Fibroblast of lung (primary cell): ENCODE data around the gene PDE6D. TPM values are rescaled to one million over a fixed set of nuclear protein-coding genes. Genes with fewer than 3 reads are reported as not detected.

Experiments
- DNase-seq, 2 donors: peaks; one replicate each; pipeline versions ENCODE4 v3.0.0 to v3.0.0-alpha.2; 2010; ENCODE audit warnings: low read depth in 2 of 2
- H2AFZ ChIP-seq: 2 replicates; pipeline ENCODE4 v1.5.1; 2012; ENCODE audit warnings: low read length, control low read depth, inconsistent platforms
- H3K27ac ChIP-seq: 2 replicates; pipeline ENCODE4 v1.5.1; 2011; ENCODE audit warnings: low read length, control low read depth; ENCODE audit not compliant: insufficient read depth
- H3K27me3 ChIP-seq: 2 replicates; pipeline ENCODE4 v1.5.1; 2011; ENCODE audit warnings: mild to moderate bottlenecking, low read length; ENCODE audit not compliant: control insufficient read depth, insufficient read depth
- H3K36me3 ChIP-seq: 2 replicates; pipeline ENCODE4 v1.5.1; 2011; ENCODE audit warnings: low read length; ENCODE audit not compliant: control insufficient read depth, insufficient read depth
- H3K4me1 ChIP-seq: 2 replicates; pipeline ENCODE4 v1.5.1; 2011; ENCODE audit warnings: low read length; ENCODE audit not compliant: control insufficient read depth, insufficient read depth; ENCODE audit errors: extremely low read depth
- H3K4me2 ChIP-seq: 2 replicates; pipeline ENCODE4 v1.5.1; 2011; ENCODE audit warnings: low read length, control low read depth; ENCODE audit not compliant: insufficient read depth; ENCODE audit errors: extremely low read depth
- H3K4me3 ChIP-seq, 4 experiments: fragments of 200-600 bp in 1 of 4; sonication (generic) in 1 of 4; replicated peaks in 1 of 4; 2 replicates each; pipeline ENCODE4 v1.5.1; 2011 to 2016; ENCODE audit warnings: low read length in 4 of 4, low read depth in 3 of 4, mild to moderate bottlenecking in 3 of 4, control low read depth in 2 of 4, inconsistent platforms in 1 of 4, mixed read lengths in 1 of 4; ENCODE audit not compliant: insufficient read depth in 1 of 4; ENCODE audit errors: control extremely low read depth in 1 of 4
- H3K79me2 ChIP-seq: 2 replicates; pipeline ENCODE4 v1.5.1; 2012; ENCODE audit warnings: mild to moderate bottlenecking, low read length, inconsistent platforms; ENCODE audit not compliant: control insufficient read depth, insufficient read depth
- H3K9ac ChIP-seq: 2 replicates; pipeline ENCODE4 v1.5.1; 2011; ENCODE audit warnings: mild to moderate bottlenecking, low read length, control low read depth; ENCODE audit not compliant: insufficient read depth
- H3K9me3 ChIP-seq: 2 replicates; pipeline ENCODE4 v1.5.1; 2012; ENCODE audit warnings: low read depth, low read length; ENCODE audit not compliant: control insufficient read depth, insufficient read depth
- H4K20me1 ChIP-seq: 2 replicates; pipeline ENCODE4 v1.5.1; 2011; ENCODE audit warnings: low read length; ENCODE audit not compliant: control insufficient read depth, insufficient read depth; ENCODE audit errors: extremely low read depth
- EZH2 ChIP-seq: IDR thresholded peaks from 2 replicates; pipeline ENCODE4 v1.5.1; 2012; ENCODE audit warnings: low read length, control low read depth, mild to moderate bottlenecking; ENCODE audit errors: missing control alignments
- polyA plus RNA-seq, 2 donors: library from polyadenylated mRNA; depleted of rRNA in 1 of 2; stranded (reverse) in 1 of 2; unstranded in 1 of 2; fragments of >200 nt; gene quantifications; 2 replicates each; pipeline ENCODE4 v1.2.1, GENCODE V29; 2011 to 2012; ENCODE audit warnings: missing spikeins in 1 of 2
- total RNA-seq: library from RNA; depleted of rRNA; stranded (reverse); fragments of >200 nt; gene quantifications from 2 replicates; pipeline ENCODE4 v1.2.1, GENCODE V29; 2014
- TF ChIP-seq, protein P1 (sequence below), 2 donors: IDR thresholded peaks in 1 of 2; conservative IDR thresholded peaks in 1 of 2; 1 replicate in 1 of 2; 2 replicates in 1 of 2; pipeline ENCODE4 v1.5.1; 2011 to 2012; ENCODE audit warnings: low read length in 2 of 2, control low read depth in 1 of 2, inconsistent platforms in 1 of 2, low read depth in 1 of 2, mild to moderate bottlenecking in 1 of 2

PDE6D gene
- total and polyA plus RNA-seq, 2 donors (not counting 1 experiment from before 2014, with no cell fraction given): 14.4 to 32.3 TPM

DNA sequence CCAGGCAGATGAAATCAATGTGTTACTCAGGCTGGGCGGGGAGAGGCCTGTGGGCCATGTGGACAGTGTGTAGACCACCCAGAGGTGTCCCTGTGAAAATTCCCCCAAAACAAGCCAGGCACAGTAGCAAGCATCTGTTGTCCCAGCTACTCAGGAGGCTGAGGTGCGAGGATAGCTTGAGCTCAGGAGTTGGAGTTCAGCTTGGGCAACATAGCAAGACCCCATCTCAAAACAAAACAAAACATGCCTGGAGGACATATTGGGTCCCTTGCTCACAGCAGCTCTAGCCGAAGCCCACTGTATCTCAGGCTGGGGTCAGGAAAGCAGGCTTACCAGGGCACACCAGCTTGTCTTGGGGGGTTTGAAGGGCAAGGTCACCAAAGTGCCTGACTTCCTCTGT is 77.1 kb downstream of the PDE6D start:
- DNase-seq: no peak
- no peaks in the 10 kb centered on the region for H3K36me3 ChIP-seq
- no peak overlapping the region for H3K9ac ChIP-seq
- no peaks in the 10 kb centered on the region for H3K9me3 ChIP-seq
- H2AFZ ChIP-seq: no peak overlapping the region
- no peak overlapping the region for H3K27ac ChIP-seq
- H3K4me1 ChIP-seq: peaks cover 4% of the 10 kb centered on the region
- H3K4me2 ChIP-seq: no peak overlapping the region
- no peak for TF ChIP-seq EZH2
- TF ChIP-seq, protein P1, sequence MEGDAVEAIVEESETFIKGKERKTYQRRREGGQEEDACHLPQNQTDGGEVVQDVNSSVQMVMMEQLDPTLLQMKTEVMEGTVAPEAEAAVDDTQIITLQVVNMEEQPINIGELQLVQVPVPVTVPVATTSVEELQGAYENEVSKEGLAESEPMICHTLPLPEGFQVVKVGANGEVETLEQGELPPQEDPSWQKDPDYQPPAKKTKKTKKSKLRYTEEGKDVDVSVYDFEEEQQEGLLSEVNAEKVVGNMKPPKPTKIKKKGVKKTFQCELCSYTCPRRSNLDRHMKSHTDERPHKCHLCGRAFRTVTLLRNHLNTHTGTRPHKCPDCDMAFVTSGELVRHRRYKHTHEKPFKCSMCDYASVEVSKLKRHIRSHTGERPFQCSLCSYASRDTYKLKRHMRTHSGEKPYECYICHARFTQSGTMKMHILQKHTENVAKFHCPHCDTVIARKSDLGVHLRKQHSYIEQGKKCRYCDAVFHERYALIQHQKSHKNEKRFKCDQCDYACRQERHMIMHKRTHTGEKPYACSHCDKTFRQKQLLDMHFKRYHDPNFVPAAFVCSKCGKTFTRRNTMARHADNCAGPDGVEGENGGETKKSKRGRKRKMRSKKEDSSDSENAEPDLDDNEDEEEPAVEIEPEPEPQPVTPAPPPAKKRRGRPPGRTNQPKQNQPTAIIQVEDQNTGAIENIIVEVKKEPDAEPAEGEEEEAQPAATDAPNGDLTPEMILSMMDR (conservative IDR thresholded peaks at IDR 0.05 in 1 of 2, IDR thresholded peaks at IDR 0.05 in 1 of 2; ENCODE audit: low read depth in 1 of 2, low read length in 2 of 2): no peak
- peaks cover 7% of the 10 kb centered on the region for H3K79me2 ChIP-seq
- H3K27me3 ChIP-seq: no peaks in the 10 kb centered on the region
- H3K4me3 ChIP-seq: no peak overlapping the region
- no peaks in the 10 kb centered on the region for H4K20me1 ChIP-seq

- Histone ChIP-seq H3K4me3 (no peak overlapping the region), H3K27ac (no peak overlapping the region), H3K9me3 (no peaks in the 10 kb centered on the region), H3K36me3 (no peaks in the 10 kb centered on the region), H3K9ac (no peak overlapping the region), H3K27me3 (no peaks in the 10 kb centered on the region), H3K4me1 (peaks cover 4% of the 10 kb centered on the region), H3K79me2 (peaks cover 2% of the 10 kb centered on the region), H2AFZ (no peak overlapping the region), H4K20me1 (no peaks in the 10 kb centered on the region), H3K4me2 (no peak overlapping the region)
- TF ChIP-seq EZH2: no peak
- TF ChIP-seq, protein P1 (conservative IDR thresholded peaks at IDR 0.05 in 1 of 2, IDR thresholded peaks at IDR 0.05 in 1 of 2; ENCODE audit: low read depth in 1 of 2, low read length in 2 of 2): no peak
- peak; percentile 76 to 79 for DNase-seq
Observed at GRCh38 chr2:231701456-231702373, 79.4 kb downstream of the PDE6D start.

- no peaks in the 10 kb centered on the region for H3K27me3 ChIP-seq
- no peaks in the 10 kb centered on the region for H3K36me3 ChIP-seq
- no peak overlapping the region for H3K4me3 ChIP-seq
- H3K79me2 ChIP-seq: no peaks in the 10 kb centered on the region
- no peaks in the 10 kb centered on the region for H3K9me3 ChIP-seq
- no peak overlapping the region for H3K4me2 ChIP-seq
- peaks cover 2% of the 10 kb centered on the region for H3K4me1 ChIP-seq
- H3K9ac ChIP-seq: no peak overlapping the region
- H3K27ac ChIP-seq: no peak overlapping the region
- no peak overlapping the region for H2AFZ ChIP-seq
- DNase-seq: peak; percentile 39 to 78
- H4K20me1 ChIP-seq: no peaks in the 10 kb centered on the region
- TF ChIP-seq, protein P1 (conservative IDR thresholded peaks at IDR 0.05 in 1 of 2, IDR thresholded peaks at IDR 0.05 in 1 of 2; ENCODE audit: low read depth in 1 of 2, low read length in 2 of 2): no peak
- TF ChIP-seq EZH2: no peak
Observed at GRCh38 chr2:231699006-231699405, 82.1 kb downstream of the PDE6D start.
